Left hindlimb (tissue), 1 donor: Measurements from ENCODE around the gene CAMK2A.
A peak's percentile ranks its signal among the peaks of the same experiment; 100 is the strongest.

Experiments
- DNase-seq: peaks from one replicate; pipeline ENCODE4 v3.0.0-alpha.2; 2018

CAMK2A gene

DNA sequence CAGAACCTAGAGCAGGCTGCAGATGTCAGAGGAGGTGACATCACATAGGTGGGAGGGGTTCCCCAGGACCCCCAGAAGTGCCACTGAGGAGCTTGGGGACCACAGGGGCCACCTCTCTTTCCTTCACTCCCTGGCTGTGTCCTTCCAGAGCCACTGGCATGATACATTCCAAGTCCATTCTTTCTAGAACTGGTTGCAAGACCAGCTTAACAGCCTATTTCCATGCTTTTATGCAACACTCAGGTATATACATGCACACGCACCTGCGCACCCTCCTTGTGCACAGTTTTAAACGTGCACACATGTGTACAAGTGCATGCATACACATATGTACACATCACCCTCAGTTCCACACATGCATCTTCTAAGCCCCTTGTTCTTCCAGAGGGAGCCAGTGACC lies 60.0 kb downstream of the CAMK2A start:
- DNase-seq = no peak

DNA sequence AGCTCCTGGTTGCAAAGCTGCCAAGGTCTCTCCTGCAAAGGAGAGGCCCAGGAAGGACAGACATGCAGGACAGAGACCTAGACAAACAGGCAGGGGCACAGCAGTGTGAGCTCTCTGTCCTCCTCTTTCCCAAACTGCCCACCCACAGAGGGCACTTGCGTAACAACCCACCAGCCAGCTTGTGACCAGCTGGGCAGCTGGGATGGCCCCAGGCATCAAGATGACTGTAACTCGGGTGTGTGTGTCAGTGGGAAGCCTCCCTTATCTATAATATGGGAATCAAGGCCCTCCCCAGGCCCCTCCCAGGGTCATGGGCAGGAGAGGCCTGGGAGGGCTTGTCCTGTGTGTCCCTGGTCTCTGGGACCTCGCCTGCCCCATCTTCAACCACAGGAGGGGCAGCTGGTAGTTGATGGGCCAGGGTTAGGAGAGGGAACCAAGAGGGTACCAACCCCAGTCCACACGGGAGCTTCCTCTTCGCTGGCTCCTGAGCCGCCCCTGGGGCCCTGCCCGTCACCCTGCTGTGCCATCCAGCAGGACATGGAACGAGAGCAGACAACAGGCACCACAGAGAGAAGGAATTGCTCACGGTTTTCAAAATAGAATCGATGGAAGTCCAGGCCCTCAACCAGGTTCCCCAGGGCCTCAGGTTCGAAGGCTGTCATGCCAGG lies 61.8 kb downstream of the CAMK2A start:
- DNase-seq = no peak

DNA sequence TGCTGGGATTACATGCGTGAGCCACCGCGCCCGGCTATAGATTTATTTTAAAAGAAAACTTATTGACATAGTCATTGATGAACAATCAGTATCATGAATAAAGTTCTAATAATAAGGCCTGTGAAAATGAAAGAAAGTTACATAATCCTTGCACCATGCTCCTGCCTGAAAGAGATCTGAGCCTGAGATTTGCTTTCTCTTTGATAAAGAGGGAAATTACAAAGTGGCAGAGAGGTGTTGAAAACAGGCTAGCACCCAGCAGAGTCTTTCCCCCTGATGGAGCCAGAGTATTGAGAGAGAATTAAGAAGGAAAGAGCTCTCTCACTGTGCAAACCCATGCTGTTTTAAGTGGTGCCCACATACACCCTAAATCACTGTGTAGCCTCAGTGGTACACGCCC lies 62.5 kb downstream of the CAMK2A start:
- DNase-seq = no peak

GRCh38 chr5:150224483-150225027 lies 65.0 kb downstream of the CAMK2A start:
- DNase-seq = no peak

- DNase-seq = no peak
These were observed 66.1 kb downstream of the CAMK2A start for GRCh38 chr5:150223474-150223873.

DNA sequence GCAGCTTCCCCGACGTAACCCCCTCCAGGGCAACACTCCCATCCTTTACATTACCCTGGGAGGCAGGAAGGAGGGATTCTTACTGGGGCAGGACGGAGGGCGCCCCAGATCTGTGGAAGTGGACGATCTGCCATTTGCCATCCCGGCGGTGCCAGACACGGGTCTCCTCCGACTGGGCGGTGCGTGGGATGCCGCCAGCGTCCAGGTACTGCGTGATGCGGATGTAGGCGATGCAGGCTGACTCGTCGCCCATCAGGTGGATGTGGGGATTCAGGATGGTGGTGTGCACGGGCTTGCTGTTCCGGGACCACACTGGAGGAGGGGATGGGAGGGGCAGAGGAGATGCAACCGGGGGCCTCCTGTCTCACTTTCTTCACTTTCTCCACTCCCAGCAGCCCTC lies 66.7 kb downstream of the CAMK2A start:
- no peak for DNase-seq

GRCh38 chr5:150221471-150221870 lies 68.1 kb downstream of the CAMK2A start:
- no peak for DNase-seq

- DNase-seq = no peak
These were observed 69.7 kb downstream of the CAMK2A start for GRCh38 chr5:150219861-150220260.

GRCh38 chr5:150219142-150219541 lies 70.4 kb downstream of the CAMK2A start:
- DNase-seq = no peak

DNA sequence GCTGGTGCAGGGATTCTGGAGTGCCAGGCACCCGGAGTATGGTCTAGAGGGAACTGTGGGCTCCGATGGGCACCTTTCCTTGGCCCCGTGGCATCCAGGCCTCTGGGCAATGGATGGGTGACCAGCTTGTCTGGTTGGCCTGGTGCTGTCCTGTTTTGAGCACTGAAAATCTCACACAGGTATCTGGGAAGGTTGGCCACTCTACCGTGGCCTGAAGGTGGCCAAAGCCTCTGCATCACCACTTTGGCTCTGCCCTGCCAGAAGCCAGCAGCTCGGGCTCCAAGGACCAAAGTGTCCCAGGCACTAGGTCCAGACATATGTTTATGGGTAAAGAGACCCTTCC lies 70.9 kb downstream of the CAMK2A start:
- DNase-seq = no peak

DNA sequence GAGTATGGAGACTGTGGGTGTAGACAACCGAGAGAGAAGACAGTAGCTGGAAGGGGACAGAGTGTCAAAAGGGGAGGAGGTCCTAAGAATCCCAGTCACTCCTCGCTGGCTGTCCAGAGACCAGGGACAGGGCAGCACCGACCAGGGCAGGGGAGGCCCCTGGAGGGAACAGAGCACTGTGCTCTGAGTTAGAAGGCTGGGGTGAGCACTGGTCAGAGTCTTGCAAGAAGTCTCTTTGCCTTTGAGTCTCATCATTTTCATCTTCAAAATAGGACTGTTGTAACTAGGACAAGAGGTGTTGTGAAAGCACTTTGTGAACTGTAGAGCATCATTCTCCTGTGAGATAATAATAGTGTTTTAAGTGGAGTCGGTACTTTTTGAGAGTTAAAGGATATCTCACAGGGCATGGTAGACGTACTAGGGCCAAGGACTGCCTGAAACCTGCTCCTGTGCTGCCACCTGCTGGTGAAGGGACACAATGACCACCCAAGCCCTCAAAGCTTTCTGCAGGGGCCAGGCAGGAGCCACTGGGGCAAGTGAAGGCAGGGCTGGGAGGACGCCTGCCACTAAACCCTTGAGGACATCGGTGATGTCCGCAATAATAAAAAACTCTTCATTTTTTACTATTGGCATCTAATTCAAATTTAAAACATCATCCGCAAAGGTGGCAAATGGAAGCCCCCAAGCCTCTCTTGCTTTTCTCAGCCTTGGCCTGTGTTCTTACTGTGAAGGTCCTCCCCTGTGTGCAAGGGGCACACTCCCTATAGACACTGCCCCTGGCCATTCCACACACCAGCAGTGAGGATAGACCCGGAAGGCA lies 71.5 kb downstream of the CAMK2A start:
- peak; percentile 85 for DNase-seq

- no peak for DNase-seq
These were observed 72.5 kb downstream of the CAMK2A start for GRCh38 chr5:150217038-150217437.

DNA sequence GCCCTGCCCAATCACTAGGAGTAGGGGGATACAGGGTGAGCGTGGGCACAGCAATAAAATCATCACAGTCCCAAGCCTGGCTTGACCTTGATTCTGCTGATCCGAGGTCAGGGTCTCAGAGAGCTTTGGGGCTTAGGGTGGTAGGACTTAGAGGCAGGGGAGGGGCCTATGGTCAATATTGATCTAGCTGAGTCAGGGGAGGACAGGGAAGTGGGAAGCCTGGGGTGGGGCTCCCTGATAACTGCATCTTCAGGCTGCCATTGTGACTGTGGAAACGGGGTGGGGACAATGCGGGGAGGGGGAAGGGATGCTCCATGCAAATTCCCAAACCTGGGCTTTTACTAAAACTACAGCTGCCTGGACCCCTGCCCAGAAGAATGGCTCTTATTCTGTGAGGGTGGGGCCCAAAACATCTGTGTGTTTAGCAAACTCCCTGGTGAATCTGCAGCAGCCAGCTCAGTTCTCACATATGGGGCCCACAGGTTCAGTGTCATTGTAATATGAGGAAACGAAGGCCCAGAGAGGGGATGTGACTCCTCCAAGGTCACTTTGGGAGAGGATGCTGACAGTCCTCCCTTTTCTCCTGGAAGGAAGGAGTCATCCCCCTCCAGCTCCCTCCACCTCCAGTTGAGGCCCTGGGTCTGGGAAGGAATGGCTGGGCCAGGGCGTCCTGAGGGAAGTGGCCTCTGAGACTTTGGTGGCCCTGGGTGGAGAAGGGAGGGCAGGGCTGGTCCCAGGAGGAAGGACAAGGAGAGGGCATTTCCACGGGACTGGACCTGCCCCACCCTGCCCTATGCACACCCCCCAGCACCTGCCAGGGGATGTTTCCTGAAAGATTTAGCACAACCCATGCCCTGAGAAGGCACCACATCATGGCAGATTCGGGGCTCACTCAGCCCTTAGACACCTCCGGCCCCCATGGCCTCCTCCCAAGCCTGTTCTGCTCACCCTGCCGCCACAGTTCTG lies 73.3 kb downstream of the CAMK2A start:
- peak; percentile 79 for DNase-seq

GRCh38 chr5:150214289-150214688 lies 75.3 kb downstream of the CAMK2A start:
- DNase-seq = no peak

DNA sequence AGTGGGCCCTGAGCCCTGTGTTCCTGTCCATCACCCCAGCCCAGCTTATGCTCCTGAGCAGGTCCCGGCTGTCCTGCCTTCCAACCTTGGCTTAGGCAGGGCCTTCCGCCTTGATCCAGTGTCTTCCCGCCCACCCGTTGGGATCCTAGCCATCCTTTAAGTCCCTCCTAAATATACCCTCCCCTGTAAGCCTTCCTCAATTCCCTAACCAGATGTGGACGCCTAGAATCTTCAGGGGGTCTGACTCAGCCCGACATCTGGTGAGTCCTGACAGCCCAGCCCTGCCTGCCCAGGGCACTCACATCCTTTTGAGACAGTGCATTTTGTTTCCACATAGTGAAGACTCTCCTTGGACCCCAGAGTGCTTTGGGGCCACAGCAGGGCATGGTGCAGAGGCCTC lies 76.0 kb downstream of the CAMK2A start:
- peak; percentile 65 for DNase-seq

GRCh38 chr5:150211156-150212030 lies 78.2 kb downstream of the CAMK2A start:
- DNase-seq = no peak

GRCh38 chr5:150210644-150211043 lies 78.9 kb downstream of the CAMK2A start:
- no peak for DNase-seq

DNA sequence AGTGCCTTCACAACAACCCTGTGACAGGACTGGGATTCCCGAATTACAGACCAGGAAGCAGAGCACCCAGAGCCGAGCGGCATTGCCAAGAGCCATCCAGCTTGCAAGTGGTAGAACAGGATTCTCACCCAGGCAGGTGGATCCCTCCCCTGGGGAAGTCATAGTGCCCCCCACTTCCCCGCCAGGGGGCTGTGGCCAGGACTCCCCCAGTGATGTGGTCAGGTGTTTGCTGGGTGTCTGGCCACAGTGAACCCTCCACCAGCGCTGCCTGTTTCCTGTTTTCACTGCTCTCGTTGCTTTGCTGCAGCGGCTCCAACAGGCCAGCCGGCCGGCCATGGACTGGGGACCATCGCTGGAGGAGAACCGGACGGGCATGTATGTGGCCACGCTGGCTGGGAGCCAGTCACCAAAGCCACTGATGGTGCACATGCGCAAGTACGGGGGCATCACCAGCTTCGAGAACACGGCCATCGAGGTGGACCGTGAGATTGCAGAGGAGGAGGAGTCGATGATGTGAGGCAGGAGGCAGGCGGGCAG lies 80.4 kb downstream of the CAMK2A start:
- DNase-seq = peak; percentile 54

DNA sequence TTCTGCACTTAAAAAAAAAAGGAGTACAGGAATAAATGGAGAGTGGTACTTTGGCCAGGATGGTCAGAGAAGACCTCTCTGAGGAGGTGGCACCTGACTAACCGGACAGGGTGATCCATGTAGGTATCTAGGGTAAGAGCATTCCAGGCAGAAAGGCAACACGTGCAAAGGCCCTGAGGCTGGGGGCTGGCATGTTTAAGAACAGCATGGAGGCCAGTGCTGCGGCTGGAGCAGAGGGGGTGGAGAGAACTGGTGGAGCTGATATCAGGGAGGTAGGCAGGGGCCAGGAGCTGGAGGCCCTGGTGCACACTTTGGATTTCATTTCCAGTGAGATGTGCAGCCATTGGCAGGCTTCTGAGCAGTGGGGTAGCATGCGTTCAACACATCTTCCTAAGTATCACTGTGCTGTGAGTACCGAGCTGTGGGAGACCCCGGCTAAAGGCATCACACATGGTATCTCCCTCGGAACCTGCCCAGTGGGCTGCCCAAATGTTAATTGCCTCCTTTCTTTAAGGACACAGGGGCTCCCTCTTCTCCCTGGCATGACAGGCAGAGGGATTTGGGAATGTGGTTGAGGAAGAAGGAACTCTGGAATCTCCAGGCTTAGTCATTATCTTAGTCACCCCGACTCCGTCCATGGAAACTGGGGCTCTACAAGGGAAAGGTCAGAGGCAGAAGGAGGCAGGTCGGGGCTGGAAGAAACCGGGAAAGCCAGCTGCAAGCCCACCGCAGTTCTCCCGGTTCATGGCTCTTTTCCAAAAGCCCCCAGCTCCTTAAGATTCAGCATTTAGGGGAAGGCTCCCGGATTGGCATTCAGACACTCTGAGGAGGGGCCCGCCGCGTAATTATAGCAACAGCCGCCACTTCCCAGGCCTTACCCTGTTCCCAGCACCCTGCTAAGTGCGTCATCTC lies 81.1 kb downstream of the CAMK2A start:
- no peak for DNase-seq

DNA sequence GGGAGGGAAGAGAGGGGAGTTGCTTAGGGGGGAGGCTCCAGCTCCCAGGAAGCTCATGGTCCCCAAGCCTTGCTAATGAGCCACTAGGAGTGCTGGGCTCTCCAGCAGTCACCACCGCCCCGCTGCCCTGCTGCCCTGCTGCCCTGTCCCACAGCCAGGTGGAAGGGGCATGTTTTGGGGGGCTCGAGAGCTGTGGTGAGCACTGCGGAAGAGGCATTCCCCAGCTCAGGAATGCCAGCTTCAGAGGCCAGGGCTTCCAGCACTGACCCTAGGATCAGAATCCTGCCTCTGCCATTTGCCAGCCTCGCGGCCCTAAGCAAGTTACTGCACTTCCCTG lies 82.8 kb downstream of the CAMK2A start:
- no peak for DNase-seq
